Caco-2 (cell line): ENCODE data around the gene FRMD4A. TPM values are rescaled to one million over a fixed set of nuclear protein-coding genes. Genes with fewer than 3 reads are reported as not detected.

ENCODE experiments used
- BruUV-seq: library from RNA; stranded (reverse); fragments of 400-500 nt; replicated peaks from 2 replicates; lab custom pipeline; 2021; lab: Mats Ljungman, UMichigan
- CTCF ChIA-PET: fragments of 300-600 bp; sonication (Branson Sonifier 250); formaldehyde crosslinking; loops from one replicate; lab custom pipeline; 2022; ENCODE audit warnings: antibody characterized with exemption; lab: Charles Lee
- POLR2A ChIA-PET: fragments of 300-600 bp; sonication (Branson Sonifier 250); formaldehyde crosslinking; loops from one replicate; lab custom pipeline; 2022; ENCODE audit warnings: antibody characterized with exemption; lab: Charles Lee
- DNase-seq, 2 experiments: peaks; one replicate each; pipeline versions ENCODE4 v3.0.0 to v3.0.0-alpha.2; 2020 to 2022
- H3K27me3 ChIP-seq: replicated peaks from 2 replicates; pipeline ENCODE4 v1.6.0; 2011; ENCODE audit warnings: low read length; ENCODE audit not compliant: control insufficient read depth, insufficient read depth
- H3K36me3 ChIP-seq: 2 replicates; pipeline ENCODE4 v1.5.1; 2011; ENCODE audit warnings: low read length; ENCODE audit not compliant: control insufficient read depth, insufficient read depth
- H3K4me1 ChIP-seq: fragments of 250-450 bp; sonication (Bioruptor Pico); 2 replicates; pipeline ENCODE4 v1.5.1; 2020; ENCODE audit warnings: mild to moderate bottlenecking
- H3K4me3 ChIP-seq: 2 replicates; pipeline ENCODE4 v1.5.1; 2011; ENCODE audit warnings: low read depth, mild to moderate bottlenecking, control low read depth, low read length
- H3K9me3 ChIP-seq: fragments of 250-450 bp; sonication (Bioruptor Pico); 2 replicates; pipeline ENCODE4 v1.5.1; 2020; ENCODE audit warnings: mild to moderate bottlenecking, moderate library complexity
- H3K27ac Mint-ChIP-seq: one replicate; pipeline ENCODE4 v1.8.0; 2022; ENCODE audit warnings: mixed read lengths; ENCODE audit not compliant: unreplicated experiment
- H3K27me3 Mint-ChIP-seq: one replicate; pipeline ENCODE4 v1.8.0; 2022; ENCODE audit warnings: mixed read lengths; ENCODE audit not compliant: insufficient read depth, unreplicated experiment
- H3K36me3 Mint-ChIP-seq: one replicate; pipeline ENCODE4 v1.8.0; 2022; ENCODE audit warnings: mild to moderate bottlenecking, mixed read lengths; ENCODE audit not compliant: insufficient read depth, unreplicated experiment
- H3K4me1 Mint-ChIP-seq: one replicate; pipeline ENCODE4 v1.8.0; 2022; ENCODE audit warnings: low read depth, mixed read lengths; ENCODE audit not compliant: unreplicated experiment
- H3K4me3 Mint-ChIP-seq: one replicate; pipeline ENCODE4 v1.8.0; 2022; ENCODE audit warnings: mild to moderate bottlenecking, moderate library complexity, mixed read lengths; ENCODE audit not compliant: unreplicated experiment
- H3K9me3 Mint-ChIP-seq: one replicate; pipeline ENCODE4 v1.8.0; 2022; ENCODE audit warnings: mixed read lengths; ENCODE audit not compliant: unreplicated experiment
- intact Hi-C: fragments of 100-400 bp; cut with micrococcal nuclease; formaldehyde crosslinking; loops from one replicate; pipeline ENCODE4 v1.10.0; 2022; ENCODE audit not compliant: unreplicated experiment
- total RNA-seq: library from RNA; stranded (reverse); gene quantifications from 2 replicates; pipeline ENCODE4 v1.2.3, GENCODE V29; 2022
- TF ChIP-seq, protein P1 (sequence below), 2 experiments: fragments of 200-600 bp in 1 of 2; IDR thresholded peaks; 1 replicate in 1 of 2; 2 replicates in 1 of 2; pipeline versions ENCODE4 v1.5.1 to v1.8.0; 2011 to 2022; ENCODE audit warnings: antibody characterized with exemption in 1 of 2, control low read depth in 1 of 2, inconsistent platforms in 1 of 2, low read depth in 1 of 2, low read length in 1 of 2, mild to moderate bottlenecking in 1 of 2, moderate library complexity in 1 of 2; ENCODE audit not compliant: insufficient read depth in 1 of 2, severe bottlenecking in 1 of 2, unreplicated experiment in 1 of 2

Gene FRMD4A
- total RNA-seq, 1 experiment from 2014 or later = 52.1 TPM

DNA sequence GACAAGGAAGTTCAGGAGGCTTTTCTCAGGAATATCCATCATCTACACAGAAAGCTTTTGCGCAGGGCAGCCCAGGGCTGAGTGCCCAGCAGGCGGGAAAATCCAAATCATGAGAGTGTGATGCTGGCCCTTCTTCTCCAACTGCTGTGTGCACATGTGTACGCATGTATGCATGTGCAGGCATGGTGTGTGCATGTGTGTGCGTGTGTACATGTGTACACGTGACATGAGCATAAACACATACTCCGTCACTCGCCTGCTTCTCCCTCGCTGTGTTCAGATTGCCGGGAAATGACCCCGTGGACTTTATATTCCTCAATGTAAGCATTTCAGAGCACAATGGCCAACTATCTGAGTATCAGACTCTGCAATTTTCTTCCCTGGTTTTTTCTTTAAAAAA, 658.8 kb downstream of the FRMD4A start:
- intact Hi-C loops = no loop called here
- BruUV-seq = no TSS peak
- Histone ChIP-seq H3K36me3 (peaks cover 9% of the 10 kb centered on the region), H3K4me3 (no peak overlapping the region), H3K4me1 (peaks cover 21% of the 10 kb centered on the region), H3K9me3 (no peaks in the 10 kb centered on the region), H3K27me3 (no peaks in the 10 kb centered on the region)
- H3K36me3 Mint-ChIP-seq = peaks cover 78% of the 10 kb centered on the region
- POLR2A ChIA-PET = no interaction called here
- CTCF ChIA-PET = no interaction called here
- TF ChIP-seq, protein P1, sequence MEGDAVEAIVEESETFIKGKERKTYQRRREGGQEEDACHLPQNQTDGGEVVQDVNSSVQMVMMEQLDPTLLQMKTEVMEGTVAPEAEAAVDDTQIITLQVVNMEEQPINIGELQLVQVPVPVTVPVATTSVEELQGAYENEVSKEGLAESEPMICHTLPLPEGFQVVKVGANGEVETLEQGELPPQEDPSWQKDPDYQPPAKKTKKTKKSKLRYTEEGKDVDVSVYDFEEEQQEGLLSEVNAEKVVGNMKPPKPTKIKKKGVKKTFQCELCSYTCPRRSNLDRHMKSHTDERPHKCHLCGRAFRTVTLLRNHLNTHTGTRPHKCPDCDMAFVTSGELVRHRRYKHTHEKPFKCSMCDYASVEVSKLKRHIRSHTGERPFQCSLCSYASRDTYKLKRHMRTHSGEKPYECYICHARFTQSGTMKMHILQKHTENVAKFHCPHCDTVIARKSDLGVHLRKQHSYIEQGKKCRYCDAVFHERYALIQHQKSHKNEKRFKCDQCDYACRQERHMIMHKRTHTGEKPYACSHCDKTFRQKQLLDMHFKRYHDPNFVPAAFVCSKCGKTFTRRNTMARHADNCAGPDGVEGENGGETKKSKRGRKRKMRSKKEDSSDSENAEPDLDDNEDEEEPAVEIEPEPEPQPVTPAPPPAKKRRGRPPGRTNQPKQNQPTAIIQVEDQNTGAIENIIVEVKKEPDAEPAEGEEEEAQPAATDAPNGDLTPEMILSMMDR (IDR thresholded peaks at IDR 0.05; ENCODE audit: insufficient read depth in 1 of 2, low read depth in 1 of 2, low read length in 1 of 2, severe bottlenecking in 1 of 2, unreplicated experiment in 1 of 2) = no peak
- H3K4me1 Mint-ChIP-seq = peaks cover 26% of the 10 kb centered on the region
- DNase-seq = no peak
- H3K4me3 Mint-ChIP-seq = no peak overlapping the region
- no peaks in the 10 kb centered on the region for H3K9me3 Mint-ChIP-seq
- no peak overlapping the region for H3K27ac Mint-ChIP-seq
- no peaks in the 10 kb centered on the region for H3K27me3 Mint-ChIP-seq

DNA sequence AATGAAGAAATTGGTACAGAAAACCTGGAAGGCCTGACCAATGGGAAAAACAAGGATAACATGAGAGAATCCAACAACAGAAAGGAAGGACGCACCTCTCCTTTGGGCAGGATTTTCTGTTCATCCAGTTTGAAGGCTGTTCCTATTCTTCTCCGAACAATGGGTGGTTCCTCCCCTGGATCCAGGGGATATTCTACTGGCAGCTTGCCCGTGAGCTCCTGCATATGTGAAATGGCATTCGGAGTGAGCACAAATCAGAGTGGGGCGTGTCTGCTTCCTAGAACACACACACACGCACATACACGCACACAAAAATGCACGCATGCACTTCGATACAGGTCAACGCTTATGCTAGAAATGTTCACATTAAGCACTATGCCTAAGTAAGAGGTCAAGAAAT, 660.4 kb downstream of the FRMD4A start:
- Mint-ChIP-seq H3K4me3 (no peak overlapping the region), H3K4me1 (peaks cover 26% of the 10 kb centered on the region), H3K27me3 (no peaks in the 10 kb centered on the region), H3K36me3 (peaks cover 93% of the 10 kb centered on the region), H3K27ac (peak overlapping the region; percentile 67), H3K9me3 (no peaks in the 10 kb centered on the region)
- no peaks in the 10 kb centered on the region for H3K9me3 ChIP-seq
- H3K4me3 ChIP-seq = no peak overlapping the region
- H3K36me3 ChIP-seq = peaks cover 14% of the 10 kb centered on the region
- DNase-seq = no peak
- intact Hi-C loops = no loop called here
- no TSS peak for BruUV-seq
- POLR2A ChIA-PET = no interaction called here
- CTCF ChIA-PET = interaction anchor here (1.0 kb wide), 1 partner anchor 41 kb away, joined by 3 read pairs; no protein-coding TSS in a partner anchor
- no peaks in the 10 kb centered on the region for H3K27me3 ChIP-seq
- H3K4me1 ChIP-seq = peaks cover 21% of the 10 kb centered on the region
- TF ChIP-seq, protein P1 (IDR thresholded peaks at IDR 0.05; ENCODE audit: insufficient read depth in 1 of 2, low read depth in 1 of 2, low read length in 1 of 2, severe bottlenecking in 1 of 2, unreplicated experiment in 1 of 2) = no peak

DNA sequence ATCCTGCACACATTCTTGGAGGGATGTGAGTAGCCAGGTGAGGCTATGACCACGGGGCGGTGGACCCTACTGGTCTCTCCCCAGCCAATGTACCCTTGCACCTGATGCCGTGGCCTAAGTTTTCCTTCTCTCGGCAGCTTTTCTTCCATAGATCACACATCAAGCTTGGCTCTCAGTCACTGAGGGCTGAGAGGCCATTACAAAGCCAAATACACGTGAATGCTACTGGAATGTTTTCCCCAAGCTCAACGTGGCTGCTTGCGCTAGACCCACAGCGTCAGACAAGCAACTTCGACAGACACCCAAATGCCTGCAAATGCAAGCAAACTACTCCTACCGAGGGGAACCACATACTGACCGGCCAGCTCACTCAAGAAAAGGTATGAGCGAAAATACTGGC, 660.8 kb downstream of the FRMD4A start:
- Mint-ChIP-seq H3K27me3 (no peaks in the 10 kb centered on the region), H3K4me3 (peak overlapping the region; percentile 8), H3K4me1 (peaks cover 26% of the 10 kb centered on the region), H3K27ac (peak overlapping the region; percentile 67), H3K9me3 (no peaks in the 10 kb centered on the region), H3K36me3 (peaks cover 96% of the 10 kb centered on the region)
- TF ChIP-seq, protein P1 (IDR thresholded peaks at IDR 0.05; ENCODE audit: insufficient read depth in 1 of 2, low read depth in 1 of 2, low read length in 1 of 2, severe bottlenecking in 1 of 2, unreplicated experiment in 1 of 2) = no peak
- H3K9me3 ChIP-seq = no peaks in the 10 kb centered on the region
- intact Hi-C loops = loop anchor here (1.0 kb wide), 1 partner anchor 11 kb away; no protein-coding TSS in a partner anchor
- H3K4me1 ChIP-seq = peaks cover 21% of the 10 kb centered on the region
- no peak overlapping the region for H3K4me3 ChIP-seq
- peaks cover 14% of the 10 kb centered on the region for H3K36me3 ChIP-seq
- no peaks in the 10 kb centered on the region for H3K27me3 ChIP-seq
- DNase-seq = no peak
- no TSS peak for BruUV-seq
- ChIA-PET CTCF (interaction anchor here (0.6 to 1.0 kb wide), 2 partner anchors 42 to 107 kb away, joined by 3 to 4 read pairs; no protein-coding TSS in a partner anchor), POLR2A (no interaction called here)
